ENCODE results near the gene GPHN.

GRCh38 chr14:67172056-67172455 is 664.1 kb downstream of the GPHN start:
- TF ChIP-seq REST (IDR thresholded peaks at IDR 0.05; ENCODE audit: low read depth), result no peak
- TF ChIP-seq EP300 (IDR thresholded peaks at IDR 0.05; ENCODE audit: borderline replicate concordance), result no peak

All from Ishikawa (cell line).